ENCODE measurements around the gene EVI5. TPM values are rescaled to one million over a fixed set of nuclear protein-coding genes. Genes with fewer than 3 reads are reported as not detected.
"Not testable (repeated sequence)": the region's sequence is repeated elsewhere in the genome, so short reads cannot be mapped to it uniquely, and the experiment has no call there.

Gene EVI5
- total RNA-seq, 2 experiments from 2014 or later: 25.7 to 27.9 TPM

- H3K9me3 Mint-ChIP-seq: no peaks in the 10 kb centered on the region
- no peaks in the 10 kb centered on the region for H3K36me3 Mint-ChIP-seq (ENCODE audit: low read depth)
- POLR2A ChIA-PET: no interaction called here
- H3K4me1 Mint-ChIP-seq (ENCODE audit: low read depth): peaks cover 4% of the 10 kb centered on the region
- TF ChIP-seq CTCF (IDR thresholded peaks at IDR 0.05): no peak
- intact Hi-C loops (cut with micrococcal nuclease): no loop called here
- no peak overlapping the region for H3K27ac Mint-ChIP-seq
- DNase-seq (no peak), ATAC-seq (no peak)
- H3K27me3 Mint-ChIP-seq: peaks cover 3% of the 10 kb centered on the region
- no peak overlapping the region for H3K4me3 Mint-ChIP-seq
- CTCF ChIA-PET: no interaction called here
Observed at GRCh38 chr1:92743221-92743620, 41.7 kb downstream of the EVI5 start.

DNA sequence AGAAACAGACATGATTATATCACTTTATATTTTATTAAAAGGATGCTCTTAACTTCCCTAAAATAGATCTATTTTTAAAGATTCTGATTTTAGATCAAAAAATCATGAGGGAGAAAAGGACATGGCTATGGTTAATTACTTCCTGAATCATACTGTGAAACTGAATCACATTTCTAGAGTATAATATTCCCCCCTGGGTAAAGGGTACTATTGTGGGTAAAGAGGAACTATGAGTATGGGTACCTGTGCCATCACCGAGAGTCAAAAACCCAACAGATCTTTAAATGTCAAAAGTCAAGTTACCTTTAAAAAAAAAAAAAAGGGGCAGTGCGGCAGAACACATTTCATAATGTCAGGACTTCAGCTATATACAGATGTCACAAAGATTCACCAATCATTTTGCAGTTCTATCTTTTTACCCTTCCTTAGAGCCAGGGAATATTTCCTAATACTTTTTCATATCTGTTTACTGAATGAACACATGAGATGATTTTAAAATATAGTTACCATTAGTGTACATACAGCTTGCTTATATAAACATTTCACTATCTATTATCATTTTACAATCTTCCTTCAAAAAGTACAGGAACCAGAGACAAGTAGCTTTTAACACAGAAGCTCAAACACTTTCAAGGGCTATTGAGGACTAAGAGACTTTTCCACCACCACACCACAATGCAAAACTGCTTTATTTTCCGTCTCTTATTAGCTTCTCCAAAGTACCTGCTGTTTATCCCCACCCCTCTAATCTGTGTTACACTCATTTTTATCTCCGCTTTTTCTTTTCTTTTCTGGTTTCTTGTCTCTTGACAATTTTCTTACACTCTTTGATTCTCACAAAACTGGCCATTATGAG lies 45.0 kb downstream of the EVI5 start:
- ChIA-PET POLR2A (no interaction called here), CTCF (interaction anchor here (1.0 kb wide), 1 partner anchor 9 kb away, joined by 4 read pairs; no protein-coding TSS in a partner anchor)
- peaks cover 4% of the 10 kb centered on the region for H3K4me1 Mint-ChIP-seq (ENCODE audit: low read depth)
- no peaks in the 10 kb centered on the region for H3K36me3 Mint-ChIP-seq (ENCODE audit: low read depth)
- peaks cover 8% of the 10 kb centered on the region for H3K27me3 Mint-ChIP-seq
- no peak overlapping the region for H3K4me3 Mint-ChIP-seq
- intact Hi-C loops (cut with micrococcal nuclease): no loop called here
- no peak overlapping the region for H3K27ac Mint-ChIP-seq
- ATAC-seq (no peak), DNase-seq (no peak)
- no peak for TF ChIP-seq CTCF (IDR thresholded peaks at IDR 0.05)
- H3K9me3 Mint-ChIP-seq: no peaks in the 10 kb centered on the region

DNA sequence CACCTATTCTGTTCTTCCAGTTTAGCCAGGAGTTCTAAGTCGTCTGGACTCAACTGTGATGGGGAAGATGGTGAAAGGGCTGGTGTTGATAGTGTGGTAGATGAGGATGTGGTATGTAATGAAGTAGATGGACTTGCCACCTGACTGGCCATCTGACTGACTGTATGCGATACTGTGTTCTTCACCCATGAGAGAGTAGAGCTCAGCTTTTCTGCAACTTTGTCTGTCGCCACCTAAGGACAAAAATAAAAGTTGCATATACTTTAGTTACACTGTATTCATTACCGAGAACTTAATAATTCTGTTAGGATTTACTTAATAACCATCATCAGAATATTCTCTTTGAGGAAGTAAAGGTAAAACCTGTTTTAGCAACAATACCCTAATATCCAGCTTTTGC lies 48.5 kb downstream of the EVI5 start:
- H3K27ac Mint-ChIP-seq: no peak overlapping the region
- H3K27me3 Mint-ChIP-seq: peaks cover 6% of the 10 kb centered on the region

GRCh38 chr1:92730476-92730875 lies 54.4 kb downstream of the EVI5 start:
- POLR2A ChIA-PET: no interaction called here
- Mint-ChIP-seq H3K4me1 (ENCODE audit: low read depth) (no peaks in the 10 kb centered on the region), H3K27ac (no peak overlapping the region), H3K36me3 (ENCODE audit: low read depth) (no peaks in the 10 kb centered on the region), H3K4me3 (no peak overlapping the region), H3K9me3 (no peaks in the 10 kb centered on the region), H3K27me3 (no peaks in the 10 kb centered on the region)
- DNase-seq (no peak), ATAC-seq (no peak)
- TF ChIP-seq CTCF (IDR thresholded peaks at IDR 0.05): no peak
- CTCF ChIA-PET: no interaction called here
- intact Hi-C loops (cut with micrococcal nuclease): no loop called here

More for the DNA sequence above, 48.5 kb downstream of the EVI5 start:
- Mint-ChIP-seq H3K9me3 (no peaks in the 10 kb centered on the region), H3K36me3 (ENCODE audit: low read depth) (no peaks in the 10 kb centered on the region), H3K4me1 (ENCODE audit: low read depth) (no peaks in the 10 kb centered on the region), H3K4me3 (no peak overlapping the region)
- intact Hi-C loops (cut with micrococcal nuclease): no loop called here
- CTCF ChIA-PET: interaction anchor here (1.0 kb wide), 1 partner anchor 40 kb away, joined by 3 read pairs; no protein-coding TSS in a partner anchor
- DNase-seq (no peak), ATAC-seq (no peak)
- POLR2A ChIA-PET: no interaction called here
- no peak for TF ChIP-seq CTCF (IDR thresholded peaks at IDR 0.05)

DNA sequence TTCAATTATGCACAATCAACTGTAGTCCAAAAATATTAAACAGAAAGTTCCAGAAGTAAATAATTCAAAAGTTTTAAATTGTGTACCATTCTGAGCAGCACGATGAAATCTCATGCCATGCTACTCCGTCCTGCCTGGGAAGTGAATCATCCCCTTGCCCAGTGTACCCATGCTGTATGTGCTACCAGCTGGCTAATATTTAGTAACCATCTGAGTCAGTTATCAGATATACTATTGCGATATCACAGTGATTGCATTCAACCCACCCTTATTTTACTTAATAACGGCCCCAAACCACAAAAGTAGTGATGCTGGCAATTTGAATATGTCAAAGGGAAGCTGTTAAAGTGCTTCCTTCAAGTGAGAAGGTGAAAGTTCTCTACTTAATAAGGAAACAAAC lies 56.2 kb downstream of the EVI5 start:
- Mint-ChIP-seq H3K4me1 (ENCODE audit: low read depth) (no peaks in the 10 kb centered on the region), H3K27me3 (no peaks in the 10 kb centered on the region), H3K36me3 (ENCODE audit: low read depth) (no peaks in the 10 kb centered on the region), H3K9me3 (no peaks in the 10 kb centered on the region), H3K4me3 (no peak overlapping the region), H3K27ac (no peak overlapping the region)
- DNase-seq (no peak), ATAC-seq (no peak)
- ChIA-PET POLR2A (no interaction called here), CTCF (interaction anchor here (1.1 kb wide), 1 partner anchor 90 kb away, joined by 4 read pairs; no protein-coding TSS in a partner anchor)
- no peak for TF ChIP-seq CTCF (IDR thresholded peaks at IDR 0.05)
- intact Hi-C loops (cut with micrococcal nuclease): no loop called here

- intact Hi-C loops (cut with micrococcal nuclease); DNase-seq; H3K36me3 Mint-ChIP-seq (ENCODE audit: low read depth); H3K27ac Mint-ChIP-seq; ATAC-seq; H3K27me3 Mint-ChIP-seq; H3K9me3 Mint-ChIP-seq; POLR2A ChIA-PET; H3K4me1 Mint-ChIP-seq (ENCODE audit: low read depth); H3K4me3 Mint-ChIP-seq: not testable (repeated sequence)
- CTCF ChIA-PET: interaction anchor here (2.0 kb wide), 1 partner anchor 25 kb away, joined by 5 read pairs; no protein-coding TSS in a partner anchor
Observed at GRCh38 chr1:92723713-92724112, 61.2 kb downstream of the EVI5 start.

Measured in activated CD8-positive, alpha-beta T cell treated with anti-CD3 and anti-CD28 coated beads for 36 hours (primary cell).